HepG2 (cell line): ENCODE measurements around the gene CCSER1. TPM values are rescaled to one million over a fixed set of nuclear protein-coding genes. Genes with fewer than 3 reads are reported as not detected.

ENCODE experiments used
- ATAC-seq: fragments of 200-7000 bp; cut with Tn5 transposase; 3 replicates; pipeline ENCODE4 v1.9.1; 2020; ENCODE audit warnings: mild to moderate bottlenecking, moderate library complexity
- BruUV-seq: library from RNA; stranded (reverse); fragments of 400-500 nt; replicated peaks from 2 replicates; lab custom pipeline; 2021; lab: Mats Ljungman, UMichigan
- CTCF ChIA-PET: fragments of 300-600 bp; formaldehyde crosslinking; extraction: SDS; loops from one replicate; lab custom pipeline; 2021; ENCODE audit warnings: low total read pairs, inconsistent platforms, low intra/inter-chr PET ratio; lab: Yijun Ruan, JAX
- POLR2A ChIA-PET: fragments of 350-600 bp; sonication (Branson Sonifier 250); formaldehyde crosslinking; loops from one replicate; lab custom pipeline; 2020; ENCODE audit warnings: antibody characterized with exemption, inconsistent platforms; lab: Yijun Ruan, JAX
- DNase-seq: peaks from one replicate; pipeline ENCODE4 v3.0.0-alpha.2; 2015; ENCODE audit warnings: low spot score
- FAIRE-seq: peaks from 3 replicates; lab custom pipeline; 2011; peaks lifted over from hg19 to GRCh38; lab: Jason Lieb, UNC
- H2AFZ ChIP-seq: one replicate; pipeline ENCODE4 v1.6.1; 2011; ENCODE audit warnings: low read length, inconsistent platforms
- H3K27ac ChIP-seq: fragments of 300-600 bp; 3 replicates; pipeline ENCODE4 v1.8.0; 2011; ENCODE audit warnings: mixed run types, mild to moderate bottlenecking, mixed read lengths, low read length, inconsistent platforms; ENCODE audit not compliant: insufficient read depth; ENCODE audit errors: extremely low read length
- H3K27me3 ChIP-seq, 2 experiments: fragments of 200-600 bp in 1 of 2; 2 replicates in 1 of 2; 3 replicates in 1 of 2; pipeline versions ENCODE4 v1.6.0 to v1.8.0; 2011; ENCODE audit warnings: low read length in 2 of 2, mild to moderate bottlenecking in 2 of 2, moderate library complexity in 2 of 2, inconsistent platforms in 1 of 2; ENCODE audit not compliant: insufficient read depth in 2 of 2, control insufficient read depth in 1 of 2
- H3K36me3 ChIP-seq, 2 experiments: fragments of 200-600 bp in 1 of 2; replicated peaks in 1 of 2; 2 replicates in 1 of 2; 3 replicates in 1 of 2; pipeline versions ENCODE4 v1.5.1 to v1.8.0; 2011; ENCODE audit warnings: low read length in 2 of 2, inconsistent platforms in 1 of 2; ENCODE audit not compliant: insufficient read depth in 2 of 2, control insufficient read depth in 1 of 2
- H3K4me1 ChIP-seq: 2 replicates; pipeline ENCODE4 v1.5.1; 2012; ENCODE audit warnings: low read length, inconsistent platforms; ENCODE audit not compliant: insufficient read depth
- H3K4me2 ChIP-seq: 2 replicates; pipeline ENCODE4 v1.6.0; 2011; ENCODE audit warnings: low read depth, low read length, inconsistent platforms
- H3K4me3 ChIP-seq, 3 experiments: fragments of 200-600 bp in 1 of 3; sonication (generic), shearing (Covaris generic) in 1 of 3; replicated peaks in 1 of 3; 2 replicates each; pipeline ENCODE4 v1.5.1; 2011 to 2016; ENCODE audit warnings: low read length in 3 of 3, inconsistent platforms in 2 of 3, low read depth in 2 of 3, mild to moderate bottlenecking in 2 of 3, control low read depth in 1 of 3, mixed read lengths in 1 of 3; ENCODE audit not compliant: insufficient read depth in 1 of 3
- H3K79me2 ChIP-seq: one replicate; pipeline ENCODE4 v1.6.1; 2011; ENCODE audit warnings: low read length, inconsistent platforms; ENCODE audit not compliant: insufficient read depth
- H3K9ac ChIP-seq: 2 replicates; pipeline ENCODE4 v1.6.0; 2011; ENCODE audit warnings: mild to moderate bottlenecking, low read depth, low read length, inconsistent platforms; ENCODE audit not compliant: insufficient read depth
- H3K9me3 ChIP-seq: 2 replicates; pipeline ENCODE4 v1.5.1; 2012; ENCODE audit warnings: mild to moderate bottlenecking, low read length
- H4K20me1 ChIP-seq: 2 replicates; pipeline ENCODE4 v1.6.0; 2011; ENCODE audit warnings: inconsistent platforms, mild to moderate bottlenecking, low read length, moderate library complexity; ENCODE audit not compliant: insufficient read depth
- CENPX ChIP-seq: sonication (generic); formaldehyde crosslinking; IDR thresholded peaks from 2 replicates; pipeline ENCODE4 v1.9.0; 2021; ENCODE audit warnings: mild to moderate bottlenecking, missing genetic modification reagents, moderate library complexity
- DPF2 ChIP-seq: sonication (generic); formaldehyde crosslinking; IDR thresholded peaks from 2 replicates; pipeline ENCODE4 v1.4.0; 2020; ENCODE audit warnings: mild to moderate bottlenecking, low read depth, missing genetic modification reagents, borderline replicate concordance
- E2F5 ChIP-seq: sonication (generic); formaldehyde crosslinking; conservative IDR thresholded peaks from 2 replicates; pipeline ENCODE4 v1.4.0; 2020; ENCODE audit warnings: missing genetic modification reagents
- EZH2 ChIP-seq: conservative IDR thresholded peaks from 2 replicates; pipeline ENCODE4 v1.6.1; 2012; ENCODE audit warnings: mild to moderate bottlenecking, low read depth, low read length, moderate library complexity
- ZBTB10 ChIP-seq: sonication (generic); formaldehyde crosslinking; IDR thresholded peaks from 2 replicates; pipeline ENCODE4 v1.4.0; 2020; ENCODE audit warnings: missing genetic modification reagents, borderline replicate concordance
- ZNF3 ChIP-seq: IDR thresholded peaks from 2 replicates; pipeline ENCODE4 v1.7.0; 2017; ENCODE audit warnings: inconsistent platforms
- WGBS: methylation state at CpG from one replicate; pipeline ENCODE4 v1.1.6; 2017; ENCODE audit warnings: low lambda C conversion rate; 5-methylcytosine and 5-hydroxymethylcytosine counted together
- in situ Hi-C: cut with HindIII; loops from 2 replicates; pipeline ENCODE4 v1.10.0; 2017; ENCODE audit warnings: low pct_unique_long_range_greater_than_20kb; ENCODE audit not compliant: extremely low pct_ligation_motif_present
- intact Hi-C: fragments of 100-400 bp; cut with micrococcal nuclease; formaldehyde crosslinking; loops from one replicate; pipeline ENCODE4 v1.10.0; 2022; ENCODE audit not compliant: unreplicated experiment
- polyA plus RNA-seq, 8 experiments: library from polyadenylated mRNA; depleted of rRNA in 3 of 8; stranded (reverse) in 7 of 8; unstranded in 1 of 8; fragments of >200 nt; fragmentation: Illumina TruSeq in 4 of 8; extraction: Trizol in 4 of 8; gene quantifications; 2 replicates each; pipeline versions ENCODE4 v1.2.1 to v1.2.3, GENCODE V29; 2011 to 2016; ENCODE audit warnings: low read depth in 4 of 8, missing spikeins in 1 of 8, mixed read lengths in 1 of 8; ENCODE audit not compliant: insufficient read depth in 1 of 8
- total RNA-seq, 5 experiments: library from RNA; depleted of rRNA; stranded (reverse); fragments of >200 nt; fragmentation: Illumina TruSeq; extraction: Trizol; gene quantifications; 2 replicates each; pipeline ENCODE4 v1.2.3, GENCODE V29; 2016; ENCODE audit warnings: low read depth in 1 of 5

CCSER1 gene
- total and polyA plus RNA-seq, 2 of the 13 experiments (the other 11 are each of a cell fraction or from before 2014, with no cell fraction given) = not detected

GRCh38 chr4:91298156-91298700 lies 1171.0 kb downstream of the CCSER1 start:
- in situ Hi-C loops = no loop called here
- ChIA-PET CTCF (no interaction called here), POLR2A (no interaction called here)
- H3K4me2 ChIP-seq = no peak overlapping the region
- FAIRE-seq (no peak), DNase-seq (no peak), ATAC-seq (no peak)
- H3K27me3 ChIP-seq = no peaks in the 10 kb centered on the region
- intact Hi-C loops = no loop called here
- BruUV-seq = no TSS peak
- no peaks in the 10 kb centered on the region for H4K20me1 ChIP-seq
- TF ChIP-seq ZNF3 (CRISPR knock-in tag) (no peak), CENPX (CRISPR knock-in tag) (no peak), EZH2 (no peak), E2F5 (no peak), DPF2 (CRISPR knock-in tag) (no peak), ZBTB10 (CRISPR knock-in tag) (no peak)
- H2AFZ ChIP-seq = no peak overlapping the region
- H3K4me3 ChIP-seq = no peak overlapping the region
- H3K79me2 ChIP-seq = no peaks in the 10 kb centered on the region
- H3K9me3 ChIP-seq = no peaks in the 10 kb centered on the region
- no peaks in the 10 kb centered on the region for H3K4me1 ChIP-seq
- WGBS = 3% methylated on average over 3 of the region's 3 CpGs
- H3K27ac ChIP-seq = no peak overlapping the region
- H3K36me3 ChIP-seq = no peaks in the 10 kb centered on the region
- H3K9ac ChIP-seq = no peak overlapping the region
